T-helper 2 cell treated with Interferon-gamma antibody and Interleukin-4, amounts not matched to agents 100 ng/mL and 5 ng/mL, for 36 hours (primary cell): ENCODE measurements around the gene SLC25A48. TPM values are rescaled to one million over a fixed set of nuclear protein-coding genes. Genes with fewer than 3 reads are reported as not detected.

Experiments
- intact Hi-C: fragments of 100-400 bp; cut with micrococcal nuclease; formaldehyde crosslinking; loops from one replicate; pipeline ENCODE4 v1.15.1; 2023
- total RNA-seq: library from RNA; stranded (reverse); gene quantifications from 2 replicates; pipeline ENCODE4 v1.2.3, GENCODE V29; 2022

Gene SLC25A48
- not detected in 2 replicates for total RNA-seq

- intact Hi-C loops, result no loop called here
Observed at GRCh38 chr5:135834639-135835529, at the start of gene SLC25A48. Gene SLC25A48, plus strand, starts transcription at chr5:135834663. Its CDS starts 185 bp downstream, at chr5:135834848.

- intact Hi-C loops, result no loop called here
Observed at GRCh38 chr5:135800656-135801055, 33.8 kb upstream of the SLC25A48 start.

GRCh38 chr5:135810188-135810943 lies 24.1 kb upstream of the SLC25A48 start:
- intact Hi-C loops, result no loop called here

- intact Hi-C loops, result no loop called here
Observed at GRCh38 chr5:135811007-135811406, 23.5 kb upstream of the SLC25A48 start.

- intact Hi-C loops, result no loop called here
Observed at GRCh38 chr5:135813758-135814157, 20.7 kb upstream of the SLC25A48 start.

- intact Hi-C loops, result no loop called here
Observed at GRCh38 chr5:135814316-135814715, 20.1 kb upstream of the SLC25A48 start.

GRCh38 chr5:135814812-135815211 lies 19.7 kb upstream of the SLC25A48 start:
- intact Hi-C loops, result no loop called here

- intact Hi-C loops, result no loop called here
Observed at GRCh38 chr5:135821061-135821801, 13.2 kb upstream of the SLC25A48 start.

GRCh38 chr5:135821802-135822201 lies 12.7 kb upstream of the SLC25A48 start:
- intact Hi-C loops, result no loop called here

- intact Hi-C loops, result no loop called here
Observed at GRCh38 chr5:135822286-135822685, 12.2 kb upstream of the SLC25A48 start.

- intact Hi-C loops, result no loop called here
Observed at GRCh38 chr5:135822959-135823358, 11.5 kb upstream of the SLC25A48 start.

- intact Hi-C loops, result no loop called here
Observed at GRCh38 chr5:135823881-135824280, 10.6 kb upstream of the SLC25A48 start.

- intact Hi-C loops, result no loop called here
Observed at GRCh38 chr5:135824541-135825041, 9.9 kb upstream of the SLC25A48 start.

- intact Hi-C loops, result no loop called here
Observed at GRCh38 chr5:135825373-135826220, 8.9 kb upstream of the SLC25A48 start.

- intact Hi-C loops, result no loop called here
Observed at GRCh38 chr5:135826221-135826525, 8.3 kb upstream of the SLC25A48 start.

- intact Hi-C loops, result no loop called here
Observed at GRCh38 chr5:135826994-135827671, 7.3 kb upstream of the SLC25A48 start.

- intact Hi-C loops, result no loop called here
Observed at GRCh38 chr5:135827965-135828781, 6.3 kb upstream of the SLC25A48 start.

- intact Hi-C loops, result no loop called here
Observed at GRCh38 chr5:135828782-135829127, 5.7 kb upstream of the SLC25A48 start.

GRCh38 chr5:135829179-135829578 lies 5.3 kb upstream of the SLC25A48 start:
- intact Hi-C loops, result no loop called here
